Breast epithelium (tissue), 3 donors: ENCODE results near the gene IFNA16.
"Not testable (repeated sequence)": the region's sequence is repeated elsewhere in the genome, so short reads cannot be mapped to it uniquely, and the experiment has no call there.

Experiments used
- POLR2A ChIP-seq: fragments of 450-650 bp; IDR thresholded peaks from one replicate; pipeline ENCODE4 v1.6.1; 2016; ENCODE audit warnings: antibody characterized with exemption, mild to moderate bottlenecking, moderate library complexity
- POLR2AphosphoS5 ChIP-seq, 3 donors: sonication (generic); formaldehyde crosslinking; IDR thresholded peaks; one replicate each; pipeline ENCODE4 v1.6.1; 2017; ENCODE audit warnings: antibody characterized with exemption in 3 of 3
- TF ChIP-seq, protein P1 (sequence below), 3 donors: fragments of 450-650 bp; IDR thresholded peaks; one replicate each; pipeline ENCODE4 v1.5.1; 2016 to 2017; ENCODE audit warnings: antibody characterized with exemption in 3 of 3, mild to moderate bottlenecking in 3 of 3, moderate library complexity in 3 of 3

DNA sequence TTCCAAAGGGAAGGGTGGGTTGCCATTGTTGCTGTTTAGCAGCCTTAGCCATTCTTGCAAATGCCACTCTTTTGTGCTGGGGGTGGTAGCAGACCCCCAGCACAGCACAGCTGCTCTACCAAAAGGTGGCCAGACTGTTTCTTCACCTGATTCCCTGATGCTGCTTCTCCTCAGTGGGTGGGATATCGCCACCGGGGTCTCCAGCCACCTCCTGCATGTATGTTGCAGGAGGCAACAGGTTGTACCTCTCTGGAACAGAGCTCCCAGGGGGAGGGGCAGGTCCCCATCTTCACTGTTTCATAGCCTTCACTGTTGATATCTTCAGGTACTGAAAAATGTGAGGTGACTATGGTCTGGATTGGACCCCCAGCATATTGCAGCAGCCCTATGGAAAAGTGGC is 6.3 kb downstream of the IFNA16 start:
- TF ChIP-seq, protein P1, sequence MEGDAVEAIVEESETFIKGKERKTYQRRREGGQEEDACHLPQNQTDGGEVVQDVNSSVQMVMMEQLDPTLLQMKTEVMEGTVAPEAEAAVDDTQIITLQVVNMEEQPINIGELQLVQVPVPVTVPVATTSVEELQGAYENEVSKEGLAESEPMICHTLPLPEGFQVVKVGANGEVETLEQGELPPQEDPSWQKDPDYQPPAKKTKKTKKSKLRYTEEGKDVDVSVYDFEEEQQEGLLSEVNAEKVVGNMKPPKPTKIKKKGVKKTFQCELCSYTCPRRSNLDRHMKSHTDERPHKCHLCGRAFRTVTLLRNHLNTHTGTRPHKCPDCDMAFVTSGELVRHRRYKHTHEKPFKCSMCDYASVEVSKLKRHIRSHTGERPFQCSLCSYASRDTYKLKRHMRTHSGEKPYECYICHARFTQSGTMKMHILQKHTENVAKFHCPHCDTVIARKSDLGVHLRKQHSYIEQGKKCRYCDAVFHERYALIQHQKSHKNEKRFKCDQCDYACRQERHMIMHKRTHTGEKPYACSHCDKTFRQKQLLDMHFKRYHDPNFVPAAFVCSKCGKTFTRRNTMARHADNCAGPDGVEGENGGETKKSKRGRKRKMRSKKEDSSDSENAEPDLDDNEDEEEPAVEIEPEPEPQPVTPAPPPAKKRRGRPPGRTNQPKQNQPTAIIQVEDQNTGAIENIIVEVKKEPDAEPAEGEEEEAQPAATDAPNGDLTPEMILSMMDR (IDR thresholded peaks at IDR 0.05): not testable (repeated sequence)
- TF ChIP-seq POLR2A; POLR2AphosphoS5 (IDR thresholded peaks at IDR 0.05): not testable (repeated sequence)
